ENCODE data around the gene PRDX2.

DNA sequence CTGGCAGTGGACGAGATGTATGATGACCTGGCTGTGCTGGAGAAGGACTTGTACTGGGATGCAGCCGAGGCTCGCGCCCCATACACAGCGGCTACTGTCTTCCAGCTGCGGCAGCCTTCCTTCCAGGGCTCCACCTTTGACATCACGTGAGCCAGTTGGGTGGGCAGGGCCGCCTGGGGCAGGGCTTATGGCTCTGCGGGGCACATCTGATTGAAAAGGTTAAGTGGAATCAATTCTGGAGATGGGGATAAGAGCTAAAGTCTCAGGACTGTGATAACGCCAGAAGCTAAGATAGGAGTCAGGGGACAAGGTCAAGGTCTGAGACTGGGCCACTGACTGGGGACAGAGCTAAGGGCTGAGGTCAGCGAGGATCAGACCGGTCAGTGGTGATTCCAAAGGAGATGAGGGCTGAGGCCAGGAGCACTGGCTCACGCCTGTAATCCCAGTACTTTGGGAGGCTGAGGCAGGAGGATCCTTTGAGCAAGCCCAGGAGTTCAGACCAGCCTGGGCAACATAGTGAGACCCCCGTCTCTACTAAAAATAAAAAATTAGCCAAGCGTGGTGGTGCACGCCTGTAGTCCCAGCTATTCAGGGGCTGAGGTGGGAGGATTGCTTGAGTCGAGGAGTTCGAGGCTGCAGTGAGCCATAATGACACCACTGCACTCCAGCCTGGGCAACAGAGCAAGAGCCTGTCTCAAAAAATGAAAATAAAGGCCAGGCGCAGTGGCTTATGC, 45.3 kb downstream of the PRDX2 start:
- TF ChIP-seq, protein P1, sequence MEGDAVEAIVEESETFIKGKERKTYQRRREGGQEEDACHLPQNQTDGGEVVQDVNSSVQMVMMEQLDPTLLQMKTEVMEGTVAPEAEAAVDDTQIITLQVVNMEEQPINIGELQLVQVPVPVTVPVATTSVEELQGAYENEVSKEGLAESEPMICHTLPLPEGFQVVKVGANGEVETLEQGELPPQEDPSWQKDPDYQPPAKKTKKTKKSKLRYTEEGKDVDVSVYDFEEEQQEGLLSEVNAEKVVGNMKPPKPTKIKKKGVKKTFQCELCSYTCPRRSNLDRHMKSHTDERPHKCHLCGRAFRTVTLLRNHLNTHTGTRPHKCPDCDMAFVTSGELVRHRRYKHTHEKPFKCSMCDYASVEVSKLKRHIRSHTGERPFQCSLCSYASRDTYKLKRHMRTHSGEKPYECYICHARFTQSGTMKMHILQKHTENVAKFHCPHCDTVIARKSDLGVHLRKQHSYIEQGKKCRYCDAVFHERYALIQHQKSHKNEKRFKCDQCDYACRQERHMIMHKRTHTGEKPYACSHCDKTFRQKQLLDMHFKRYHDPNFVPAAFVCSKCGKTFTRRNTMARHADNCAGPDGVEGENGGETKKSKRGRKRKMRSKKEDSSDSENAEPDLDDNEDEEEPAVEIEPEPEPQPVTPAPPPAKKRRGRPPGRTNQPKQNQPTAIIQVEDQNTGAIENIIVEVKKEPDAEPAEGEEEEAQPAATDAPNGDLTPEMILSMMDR (IDR thresholded peaks at IDR 0.05; ENCODE audit: extremely low read depth in 1 of 2, insufficient read depth in 1 of 2, low read depth in 1 of 2, low read length in 2 of 2): no peak
- TF ChIP-seq EZH2 (IDR thresholded peaks at IDR 0.05; ENCODE audit: borderline replicate concordance, low read depth, low read length, severe bottlenecking) (no peak), POLR2A (IDR thresholded peaks at IDR 0.05; ENCODE audit: low read depth, low read length) (no peak), GATA2 (IDR thresholded peaks at IDR 0.05; ENCODE audit: insufficient read depth, insufficient read length, low read depth, low read length) (no peak), FOS (IDR thresholded peaks at IDR 0.05; ENCODE audit: borderline replicate concordance, insufficient read depth, low read length) (no peak), POLR2AphosphoS5 (IDR thresholded peaks at IDR 0.05; ENCODE audit: insufficient read depth, low read depth, low read length) (no peak)
- TF ChIP-seq, protein P2, sequence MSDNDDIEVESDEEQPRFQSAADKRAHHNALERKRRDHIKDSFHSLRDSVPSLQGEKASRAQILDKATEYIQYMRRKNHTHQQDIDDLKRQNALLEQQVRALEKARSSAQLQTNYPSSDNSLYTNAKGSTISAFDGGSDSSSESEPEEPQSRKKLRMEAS (IDR thresholded peaks at IDR 0.05; ENCODE audit: insufficient read depth, insufficient read length): no peak

Data from endothelial cell of umbilical vein (primary cell).